Pancreas (tissue), 10 donors: Measurements from ENCODE around the gene NRXN2. TPM values are rescaled to one million over a fixed set of nuclear protein-coding genes. Genes with fewer than 3 reads are reported as not detected.

ENCODE experiments used
- ATAC-seq, 4 donors: fragments of 200-7000 bp; cut with Tn5 transposase; one replicate each; pipeline versions ENCODE4 v1.8.0 to v1.9.1; 2020; ENCODE audit warnings: mild to moderate bottlenecking in 4 of 4, moderate library complexity in 4 of 4
- DNase-seq, 6 donors: peaks; one replicate each; pipeline ENCODE4 v3.0.0-alpha.2; 2020
- FAIRE-seq: peaks from 2 replicates; lab custom pipeline; 2012; peaks lifted over from hg19 to GRCh38; lab: Jason Lieb, UNC
- H3K27ac ChIP-seq, 4 donors: fragments of 200-600 bp; sonication (generic); 1 replicate in 3 of 4; 2 replicates in 1 of 4; pipeline versions ENCODE4 v1.5.0 to v1.8.0; 2020
- H3K27me3 ChIP-seq, 4 donors: fragments of 200-600 bp; one replicate each; pipeline ENCODE4 v1.8.0; 2021
- H3K36me3 ChIP-seq, 3 donors: fragments of 200-600 bp; sonication (generic) in 1 of 3; one replicate each; pipeline versions ENCODE4 v1.5.0 to v1.8.0; 2020 to 2021
- H3K4me1 ChIP-seq, 3 donors: fragments of 200-600 bp; one replicate each; pipeline ENCODE4 v1.8.0; 2021
- H3K4me3 ChIP-seq, 4 donors: fragments of 200-600 bp; sonication (generic) in 2 of 4; one replicate each; pipeline versions ENCODE4 v1.5.0 to v1.8.0; 2020 to 2021
- H3K9me3 ChIP-seq, 4 donors: fragments of 200-600 bp; one replicate each; pipeline ENCODE4 v1.8.0; 2021
- CTCF ChIP-seq, 4 donors: fragments of 200-600 bp; sonication (generic) in 3 of 4; IDR thresholded peaks; one replicate each; pipeline versions ENCODE4 v1.5.0 to v1.8.0; 2021; ENCODE audit warnings: antibody characterized with exemption in 4 of 4
- WGBS, 2 donors: extraction: QIAGEN DNeasy Blood & Tissue Kit; methylation state at CpG; one replicate each; pipeline ENCODE4 v1.1.7; 2013; 5-methylcytosine and 5-hydroxymethylcytosine counted together
- intact Hi-C, 3 donors: fragments of 100-400 bp; cut with DNase I; formaldehyde crosslinking; loops; one replicate each; pipeline versions ENCODE4 v1.11.1 to v1.14.2; 2022
- polyA plus RNA-seq, 2 donors: library from polyadenylated mRNA; stranded (reverse); fragments of 200-250 nt; gene quantifications; one replicate each; pipeline ENCODE4 v1.2.3, GENCODE V29; 2013
- total RNA-seq, 6 donors: library from RNA; stranded (reverse); fragmentation: NEBNext Ultra II Directional in 4 of 6; extraction: Animal tissue kit (Norgen Biotek cat#: 25700) in 4 of 6; gene quantifications; one replicate each; pipeline versions ENCODE4 v1.2.1 to v1.2.4, GENCODE V29; 2021 to 2023
- donor health status: healthy with polysubstance abuse.
- donor health status: DM: no; HTN: no; CAD: no; lungs with moderate emphysema.
- donor health status: DM: no; HTN: no; CAD: no.
- donor health status: control.
- donor health status: control.
- donor health status: Bipolar disorder and iron deficiency.
- donor health status: DM: yes; HTN: yes; CAD: no.
- donor health status: DM: no; HTN: no; CAD: no.
- donor health status: DM: no; HTN: no; CAD: no.
- donor health status: DM: yes; HTN: yes; CAD: no.

Gene NRXN2
- total and polyA plus RNA-seq, 8 donors: 0.69 to 10.8 (median 2.1) TPM

- Histone ChIP-seq H3K36me3 (peaks cover 0 to 19% (median 12%) of the 10 kb centered on the region in 3 donors), H3K4me3 (no peak within 1 kb of the TSS), H3K27ac (no peak within 1 kb of the TSS), H3K27me3 (no peaks in the 10 kb centered on the region), H3K9me3 (no peaks in the 10 kb centered on the region), H3K4me1 (peaks cover 0 to 6% (median 5%) of the 10 kb centered on the region in 3 donors)
- DNase-seq: peak in 1 of 6 donors; percentile 56
- no peak for FAIRE-seq
- peak; percentile 13 to 43 (median 29) for ATAC-seq
- WGBS, 2 donors: 67 to 72% methylated on average over 24 of the region's 24 CpGs
- intact Hi-C loops: no loop called here
- no peak for TF ChIP-seq CTCF (IDR thresholded peaks at IDR 0.05)
These were observed 37.0 kb upstream of the NRXN2 start, which contains the start of gene PYGM for GRCh38 chr11:64759722-64760719. PYGM (minus strand) TSS chr11:64759974; CDS start chr11:64759898, 76 bp downstream.

GRCh38 chr11:64759131-64759721 lies 36.2 kb upstream of the NRXN2 start:
- Histone ChIP-seq H3K4me1 (peaks cover 0 to 6% (median 5%) of the 10 kb centered on the region in 3 donors), H3K9me3 (no peaks in the 10 kb centered on the region), H3K36me3 (peaks cover 0 to 11% (median 4%) of the 10 kb centered on the region in 3 donors), H3K27ac (no peak overlapping the region), H3K27me3 (no peaks in the 10 kb centered on the region), H3K4me3 (no peak overlapping the region)
- TF ChIP-seq CTCF (IDR thresholded peaks at IDR 0.05): no peak
- 71 to 73% methylated on average over 21 of the region's 21 CpGs for WGBS, 2 donors
- ATAC-seq (no peak), DNase-seq (peak in 1 of 6 donors; percentile 49), FAIRE-seq (no peak)
- intact Hi-C loops: no loop called here

DNA sequence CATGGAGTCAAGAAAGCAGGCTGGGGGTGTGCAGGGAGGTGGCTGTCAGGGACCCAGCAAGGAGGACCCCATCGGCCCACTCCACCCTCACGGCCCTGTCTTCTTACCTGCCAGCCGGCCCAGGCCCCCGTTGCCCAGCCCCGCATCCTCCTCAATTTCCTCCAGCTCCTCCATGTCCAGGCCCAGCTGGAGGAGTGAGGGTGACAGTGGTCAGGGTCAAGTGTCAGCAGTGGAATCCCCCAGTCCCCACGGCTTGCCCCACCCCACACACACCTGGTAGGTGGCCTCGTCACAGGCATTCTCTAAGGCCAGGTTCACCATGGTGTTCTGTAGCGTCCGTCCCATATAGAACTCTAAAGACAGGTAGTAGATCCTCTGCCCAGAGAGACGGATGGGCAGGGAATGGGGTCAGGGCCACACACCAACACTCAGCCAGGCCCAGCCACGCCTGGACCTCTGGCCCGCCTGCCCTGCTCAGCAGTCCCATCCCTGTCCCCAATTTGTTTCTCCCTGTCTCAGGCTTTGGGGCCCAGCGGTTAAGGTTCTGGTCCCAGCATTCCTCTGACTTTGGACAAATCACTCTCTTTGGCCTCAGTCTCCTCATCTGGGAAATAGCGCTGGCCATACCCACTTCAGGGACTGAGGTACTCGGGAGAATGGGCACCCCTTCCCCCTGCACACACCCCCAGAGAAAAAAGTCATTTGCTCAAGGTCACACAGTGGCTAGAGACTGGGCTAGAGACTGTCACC lies 35.5 kb upstream of the NRXN2 start:
- intact Hi-C loops: no loop called here
- no peak for TF ChIP-seq CTCF (IDR thresholded peaks at IDR 0.05)
- Histone ChIP-seq H3K36me3 (peaks cover 0 to 6% (median 0%) of the 10 kb centered on the region in 3 donors), H3K27ac (no peak overlapping the region), H3K27me3 (no peaks in the 10 kb centered on the region), H3K4me1 (peaks cover 0 to 2% (median 2%) of the 10 kb centered on the region in 3 donors), H3K4me3 (no peak overlapping the region), H3K9me3 (no peaks in the 10 kb centered on the region)
- DNase-seq: peak in 1 of 6 donors; percentile 41
- 86% methylated on average over 15 of the region's 15 CpGs for WGBS, 2 donors
- ATAC-seq: no peak
- FAIRE-seq: no peak

DNA sequence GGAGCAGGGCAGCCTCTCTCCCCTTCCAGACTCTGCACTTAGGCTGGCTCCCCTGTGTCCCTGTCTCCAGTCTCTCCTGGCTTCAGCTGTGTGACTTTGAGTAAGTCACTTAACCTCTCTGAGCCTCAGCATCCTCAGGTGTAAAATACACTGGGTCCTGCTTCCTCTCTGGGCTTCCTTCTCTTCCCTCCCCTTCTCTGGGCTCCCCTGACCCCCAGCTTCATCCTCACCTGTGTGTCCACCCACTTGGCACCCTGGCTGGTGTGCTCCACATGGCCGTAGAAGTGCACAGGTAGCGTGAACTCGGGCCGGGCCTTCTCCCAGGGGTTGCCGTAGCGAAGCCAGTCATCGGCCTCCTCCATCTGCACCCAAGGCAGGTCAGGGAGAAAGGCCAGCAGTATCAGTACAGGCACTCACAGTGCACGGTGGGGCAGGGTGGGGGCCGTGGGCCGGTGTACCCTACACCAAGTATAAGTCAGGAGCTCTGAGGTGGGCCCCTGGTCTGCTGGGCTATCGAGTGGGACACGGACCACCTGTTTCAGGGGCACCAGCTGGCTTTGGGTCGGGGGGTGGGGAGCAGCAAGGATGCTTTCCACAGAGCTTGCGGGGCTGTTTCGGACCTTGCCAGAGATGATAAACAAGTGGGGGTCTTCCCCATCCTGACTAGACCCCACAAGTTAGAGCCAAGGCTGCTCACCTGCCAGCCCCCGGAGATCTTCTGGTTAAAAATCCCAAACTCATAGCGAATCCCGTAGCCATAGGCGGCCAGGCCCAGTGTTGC lies 34.7 kb upstream of the NRXN2 start:
- DNase-seq: peak in 2 of 6 donors; percentile 12 to 48
- Histone ChIP-seq H3K27ac (no peak overlapping the region), H3K36me3 (peaks cover 0 to 1% (median 0%) of the 10 kb centered on the region in 3 donors), H3K4me3 (no peak overlapping the region), H3K4me1 (no peaks in the 10 kb centered on the region), H3K9me3 (no peaks in the 10 kb centered on the region), H3K27me3 (no peaks in the 10 kb centered on the region)
- no peak for FAIRE-seq
- TF ChIP-seq CTCF (IDR thresholded peaks at IDR 0.05): no peak
- no peak for ATAC-seq
- intact Hi-C loops: no loop called here
- 84 to 88% methylated on average over 19 of the region's 19 CpGs for WGBS, 2 donors
